Left ventricle myocardium inferior (tissue), 1 donor: ENCODE measurements around the gene LIMCH1. TPM values are rescaled to one million over a fixed set of nuclear protein-coding genes. Genes with fewer than 3 reads are reported as not detected.

Experiments
- DNase-seq: peaks from one replicate; pipeline ENCODE4 v3.0.0-alpha.2; 2020
- H3K27ac ChIP-seq: fragments of 200-600 bp; replicated peaks from 2 replicates; pipeline ENCODE4 v1.8.0; 2021
- H3K27me3 ChIP-seq: fragments of 200-600 bp; 2 replicates; pipeline ENCODE4 v1.8.0; 2021; ENCODE audit warnings: low read depth
- H3K36me3 ChIP-seq: fragments of 200-600 bp; 2 replicates; pipeline ENCODE4 v1.8.0; 2021
- H3K4me1 ChIP-seq: fragments of 200-600 bp; 2 replicates; pipeline ENCODE4 v1.8.0; 2021
- H3K4me3 ChIP-seq: fragments of 200-600 bp; 2 replicates; pipeline ENCODE4 v1.8.0; 2021; ENCODE audit warnings: mild to moderate bottlenecking, moderate library complexity
- H3K9me3 ChIP-seq: fragments of 200-600 bp; replicated peaks from 2 replicates; pipeline ENCODE4 v1.8.0; 2021
- intact Hi-C: fragments of 100-400 bp; cut with micrococcal nuclease; formaldehyde crosslinking; loops from one replicate; pipeline ENCODE4 v1.11.0; 2022
- total RNA-seq: library from RNA; stranded (reverse); fragmentation: NEBNext Ultra II Directional; extraction: Animal tissue kit (Norgen Biotek cat#: 25700); gene quantifications from one replicate; pipeline ENCODE4 v1.2.1, GENCODE V29; 2021
- TF ChIP-seq, protein P1 (sequence below): fragments of 200-600 bp; IDR thresholded peaks from 2 replicates; pipeline ENCODE4 v1.8.0; 2021; ENCODE audit warnings: antibody characterized with exemption, mild to moderate bottlenecking, borderline replicate concordance
- donor health status: DM: no; HTN: yes; CAD: no; lungs with severe emphysema.

Gene LIMCH1
- total RNA-seq, 1 donor from 2014 or later: 382 TPM

DNA sequence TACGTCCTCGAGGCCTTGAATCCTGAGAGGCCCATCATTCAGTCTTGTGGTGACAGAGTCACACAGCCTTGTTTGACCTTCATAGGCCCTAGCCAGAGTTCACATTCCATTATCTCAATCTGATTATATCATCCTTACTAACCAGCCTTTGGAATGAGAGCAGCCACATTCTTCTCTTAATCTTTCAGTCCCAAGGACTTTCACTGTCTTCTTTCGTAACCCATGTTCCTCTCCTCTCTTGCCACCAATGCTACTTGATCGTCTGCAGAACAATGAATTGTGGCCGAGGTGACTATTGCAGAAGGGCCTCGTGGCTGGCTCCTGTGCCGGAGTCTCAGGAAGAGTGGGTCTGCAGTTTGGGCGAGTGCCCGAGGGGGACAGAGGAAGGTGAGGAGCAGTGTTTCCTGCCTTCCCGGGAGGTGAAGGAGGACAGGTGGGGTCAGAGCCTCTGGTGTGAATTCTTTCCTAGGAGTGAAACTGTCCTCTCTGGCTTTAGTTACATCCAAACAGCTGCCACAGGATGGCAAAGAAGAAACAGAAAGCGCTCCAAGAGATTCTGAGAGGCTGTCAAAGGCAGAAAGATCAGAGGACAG lies 94.6 kb downstream of the LIMCH1 start:
- H3K4me3 ChIP-seq: no peak overlapping the region
- TF ChIP-seq, protein P1, sequence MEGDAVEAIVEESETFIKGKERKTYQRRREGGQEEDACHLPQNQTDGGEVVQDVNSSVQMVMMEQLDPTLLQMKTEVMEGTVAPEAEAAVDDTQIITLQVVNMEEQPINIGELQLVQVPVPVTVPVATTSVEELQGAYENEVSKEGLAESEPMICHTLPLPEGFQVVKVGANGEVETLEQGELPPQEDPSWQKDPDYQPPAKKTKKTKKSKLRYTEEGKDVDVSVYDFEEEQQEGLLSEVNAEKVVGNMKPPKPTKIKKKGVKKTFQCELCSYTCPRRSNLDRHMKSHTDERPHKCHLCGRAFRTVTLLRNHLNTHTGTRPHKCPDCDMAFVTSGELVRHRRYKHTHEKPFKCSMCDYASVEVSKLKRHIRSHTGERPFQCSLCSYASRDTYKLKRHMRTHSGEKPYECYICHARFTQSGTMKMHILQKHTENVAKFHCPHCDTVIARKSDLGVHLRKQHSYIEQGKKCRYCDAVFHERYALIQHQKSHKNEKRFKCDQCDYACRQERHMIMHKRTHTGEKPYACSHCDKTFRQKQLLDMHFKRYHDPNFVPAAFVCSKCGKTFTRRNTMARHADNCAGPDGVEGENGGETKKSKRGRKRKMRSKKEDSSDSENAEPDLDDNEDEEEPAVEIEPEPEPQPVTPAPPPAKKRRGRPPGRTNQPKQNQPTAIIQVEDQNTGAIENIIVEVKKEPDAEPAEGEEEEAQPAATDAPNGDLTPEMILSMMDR: no peak
- peak overlapping the region; percentile 51 for H3K27ac ChIP-seq
- peaks cover 36% of the 10 kb centered on the region for H3K36me3 ChIP-seq
- peaks cover 34% of the 10 kb centered on the region for H3K4me1 ChIP-seq
- no peaks in the 10 kb centered on the region for H3K9me3 ChIP-seq
- intact Hi-C loops: no loop called here
- DNase-seq: no peak
- no peaks in the 10 kb centered on the region for H3K27me3 ChIP-seq

DNA sequence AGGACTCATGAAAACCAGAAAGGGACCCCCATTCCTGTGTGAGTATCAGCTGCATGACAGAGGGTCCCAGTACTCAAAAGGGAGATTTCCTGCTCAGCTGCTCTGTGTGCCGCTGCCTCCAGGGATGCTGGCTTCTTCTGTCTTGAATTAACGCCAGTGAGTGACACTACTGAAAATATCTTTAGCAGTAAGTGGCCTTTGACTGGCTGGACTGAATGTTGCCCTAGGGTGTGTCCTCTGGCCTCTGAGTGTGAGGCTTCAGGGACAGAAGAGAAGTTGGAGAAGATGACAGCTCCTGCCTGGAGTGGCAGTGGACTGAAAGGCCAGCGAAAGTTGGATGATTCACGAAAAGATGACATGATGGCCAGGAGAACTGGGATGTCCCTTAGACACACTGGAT lies 95.4 kb downstream of the LIMCH1 start:
- TF ChIP-seq, protein P1: no peak
- Histone ChIP-seq H3K36me3 (peaks cover 36% of the 10 kb centered on the region), H3K9me3 (no peaks in the 10 kb centered on the region), H3K4me1 (peaks cover 27% of the 10 kb centered on the region), H3K27me3 (no peaks in the 10 kb centered on the region), H3K27ac (peak overlapping the region; percentile 51), H3K4me3 (no peak overlapping the region)
- no peak for DNase-seq
- intact Hi-C loops: no loop called here

DNA sequence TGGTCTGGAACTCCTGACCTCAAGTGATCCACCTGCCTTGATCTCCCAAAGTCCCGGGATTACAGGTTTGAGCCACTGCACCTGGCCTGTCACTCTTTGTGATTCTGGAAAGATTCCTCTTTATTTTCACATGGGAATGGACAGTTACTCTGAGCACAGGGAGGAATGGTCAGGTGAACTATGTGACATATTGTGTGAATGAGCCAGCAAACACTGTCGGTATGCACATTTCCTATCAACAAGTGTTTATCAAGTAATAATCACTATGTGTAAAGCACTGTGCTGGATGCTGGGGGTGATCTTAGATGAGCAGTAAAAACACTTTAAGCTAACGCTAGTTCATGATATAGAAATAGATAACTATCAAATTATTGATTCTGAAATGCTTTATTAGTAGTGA lies 97.5 kb downstream of the LIMCH1 start:
- no peaks in the 10 kb centered on the region for H3K27me3 ChIP-seq
- no peak overlapping the region for H3K4me3 ChIP-seq
- TF ChIP-seq, protein P1: no peak
- H3K36me3 ChIP-seq: peaks cover 32% of the 10 kb centered on the region
- H3K27ac ChIP-seq: no peak overlapping the region
- DNase-seq: no peak
- peaks cover 45% of the 10 kb centered on the region for H3K4me1 ChIP-seq
- no peaks in the 10 kb centered on the region for H3K9me3 ChIP-seq
- intact Hi-C loops: no loop called here

DNA sequence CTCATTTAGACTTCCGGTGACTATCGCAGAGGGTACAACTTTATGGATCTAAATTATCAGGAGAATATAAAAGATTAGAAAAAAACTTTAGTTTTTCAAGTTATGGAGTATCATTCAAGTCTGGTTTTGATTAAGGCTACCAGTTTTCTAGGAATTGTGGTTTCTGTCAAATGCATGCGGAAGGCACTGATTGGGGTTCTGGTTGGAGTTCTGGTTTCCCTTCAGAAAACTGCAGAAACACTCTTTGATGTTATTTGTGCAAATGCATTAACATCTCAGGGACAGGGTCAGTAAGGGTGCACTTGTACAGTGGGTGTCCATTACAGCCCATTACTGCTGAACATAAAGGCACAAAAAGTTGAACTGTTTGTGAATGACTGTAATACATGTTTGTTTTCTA lies 100.2 kb downstream of the LIMCH1 start:
- Histone ChIP-seq H3K4me3 (no peak overlapping the region), H3K27ac (no peak overlapping the region), H3K4me1 (peaks cover 37% of the 10 kb centered on the region), H3K27me3 (no peaks in the 10 kb centered on the region), H3K36me3 (peaks cover 29% of the 10 kb centered on the region), H3K9me3 (no peaks in the 10 kb centered on the region)
- no peak for DNase-seq
- TF ChIP-seq, protein P1: no peak
- intact Hi-C loops: no loop called here

DNA sequence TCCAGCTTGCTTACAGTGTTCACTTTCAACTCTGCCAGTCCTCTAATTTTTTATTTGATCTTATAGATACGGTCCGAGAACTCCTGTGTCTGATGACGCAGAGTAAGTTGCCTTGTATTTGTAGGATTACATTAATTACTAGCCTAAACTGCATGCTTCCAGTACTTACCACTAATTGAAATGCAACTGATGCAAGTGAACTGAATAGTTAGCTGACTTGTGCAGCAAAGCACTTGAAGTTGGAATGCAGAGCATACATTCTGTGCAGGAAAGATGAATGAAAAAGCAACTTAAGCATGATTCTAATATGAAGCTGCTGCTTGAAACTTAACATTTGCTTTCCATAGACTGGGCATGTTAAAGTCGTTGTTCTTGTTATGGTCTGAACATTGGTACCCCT lies 100.9 kb downstream of the LIMCH1 start:
- H3K36me3 ChIP-seq: peaks cover 26% of the 10 kb centered on the region
- intact Hi-C loops: no loop called here
- TF ChIP-seq, protein P1: no peak
- H3K4me1 ChIP-seq: peaks cover 37% of the 10 kb centered on the region
- no peak overlapping the region for H3K27ac ChIP-seq
- no peaks in the 10 kb centered on the region for H3K9me3 ChIP-seq
- H3K4me3 ChIP-seq: no peak overlapping the region
- no peak for DNase-seq
- no peaks in the 10 kb centered on the region for H3K27me3 ChIP-seq
